MG63 (cell line): ENCODE data around the gene LPGAT1. TPM values are rescaled to one million over a fixed set of nuclear protein-coding genes. Genes with fewer than 3 reads are reported as not detected.
"Not testable (repeated sequence)": the region's sequence is repeated elsewhere in the genome, so short reads cannot be mapped to it uniquely, and the experiment has no call there.

Source experiments
- DNase-seq: peaks from one replicate; pipeline ENCODE4 v3.0.0-alpha.2; 2020
- H3K27me3 ChIP-seq: fragments of 250-450 bp; sonication (Bioruptor Pico); 2 replicates; pipeline ENCODE4 v1.5.1; 2020; ENCODE audit warnings: mild to moderate bottlenecking, moderate library complexity
- H3K36me3 ChIP-seq: fragments of 250-450 bp; sonication (Bioruptor Pico); 2 replicates; pipeline ENCODE4 v1.5.1; 2020; ENCODE audit warnings: mild to moderate bottlenecking, moderate library complexity
- H3K4me3 ChIP-seq: fragments of 250-450 bp; sonication (Bioruptor Pico); 2 replicates; pipeline ENCODE4 v1.5.1; 2020; ENCODE audit warnings: mild to moderate bottlenecking, moderate library complexity
- H3K9me3 ChIP-seq: fragments of 250-450 bp; sonication (Bioruptor Pico); 2 replicates; pipeline ENCODE4 v1.5.1; 2020; ENCODE audit warnings: mild to moderate bottlenecking, moderate library complexity
- total RNA-seq: library from RNA; depleted of rRNA; stranded (reverse); fragments of >200 nt; shearing (Covaris generic); gene quantifications from 2 replicates; pipeline ENCODE4 v1.2.3, GENCODE V29; 2014; ENCODE audit warnings: low replicate concordance; rRNA removed

The LPGAT1 gene
- total RNA-seq, result 17.9 and 27.2 TPM in 2 replicates

- H3K4me3 ChIP-seq, result peak within 1 kb of the TSS; percentile 61
- DNase-seq, result peak; percentile 85
- peaks cover 23% of the 10 kb centered on the region for H3K36me3 ChIP-seq
- H3K9me3 ChIP-seq, result no peaks in the 10 kb centered on the region
- no peaks in the 10 kb centered on the region for H3K27me3 ChIP-seq
Measured at GRCh38 chr1:211830328-211831142, at the start of gene LPGAT1. LPGAT1 (minus strand) TSS chr1:211830763; CDS start chr1:211829296, 1,467 bp downstream.

DNA sequence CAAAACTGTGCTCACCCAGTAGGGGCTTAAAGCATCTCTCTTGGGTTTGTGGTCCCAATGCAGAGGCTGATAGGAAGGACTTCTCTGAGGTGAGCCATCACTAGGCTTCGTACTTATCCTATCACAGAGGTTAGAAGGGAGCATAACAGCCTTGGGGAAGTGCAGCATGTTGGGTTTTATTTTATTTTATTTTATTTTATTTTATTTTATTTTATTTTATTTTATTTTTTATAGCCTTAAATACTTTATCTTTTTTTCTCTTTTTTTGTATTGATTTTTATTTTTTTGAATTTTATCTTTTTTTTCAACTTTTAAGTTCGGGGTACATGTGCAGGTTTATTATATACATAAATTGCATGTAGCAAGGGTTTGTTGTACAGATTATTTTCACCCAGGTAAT lies 48.9 kb upstream of the LPGAT1 start:
- Histone ChIP-seq H3K27me3 (no peaks in the 10 kb centered on the region; the same call in 1 of the 2 replicates), H3K36me3 (no peaks in the 10 kb centered on the region), H3K9me3 (peaks cover 9% of the 10 kb centered on the region; the same call in 1 of the 2 replicates), H3K4me3 (no peak overlapping the region)
- DNase-seq, result no peak

GRCh38 chr1:211876851-211877590 lies 46.5 kb upstream of the LPGAT1 start:
- DNase-seq, result peak; percentile 27
- no peaks in the 10 kb centered on the region for H3K36me3 ChIP-seq
- H3K9me3 ChIP-seq, result peaks cover 9% of the 10 kb centered on the region
- no peaks in the 10 kb centered on the region; the same call in 1 of the 2 replicates for H3K27me3 ChIP-seq
- H3K4me3 ChIP-seq, result no peak overlapping the region

DNA sequence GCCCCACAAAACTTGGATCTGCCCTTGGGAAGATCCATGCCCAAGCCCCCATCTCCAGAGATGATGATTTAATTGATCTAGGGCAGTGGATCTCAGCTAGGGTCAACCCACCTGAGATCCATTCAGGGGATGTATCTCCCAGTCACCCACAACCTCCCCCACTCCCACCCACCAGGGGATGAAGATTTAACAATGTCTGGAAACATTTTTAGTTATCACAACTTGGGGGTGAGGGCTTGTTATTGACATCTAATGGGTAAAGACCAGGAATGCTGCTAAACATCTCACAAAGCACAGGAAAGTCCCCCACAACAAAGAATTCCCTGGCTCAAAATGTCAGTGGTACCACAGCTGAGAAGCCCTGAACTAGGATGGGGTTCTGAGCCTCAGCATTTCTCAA lies 45.0 kb upstream of the LPGAT1 start:
- Histone ChIP-seq H3K4me3 (no peak overlapping the region), H3K9me3 (peaks cover under 1% of the 10 kb centered on the region), H3K36me3 (no peaks in the 10 kb centered on the region), H3K27me3 (no peaks in the 10 kb centered on the region)
- DNase-seq, result no peak

- Histone ChIP-seq H3K9me3 (no peaks in the 10 kb centered on the region; the same call in 1 of the 2 replicates), H3K36me3 (no peaks in the 10 kb centered on the region), H3K27me3 (no peaks in the 10 kb centered on the region), H3K4me3 (no peak overlapping the region)
- peak; percentile 41 for DNase-seq
Measured at GRCh38 chr1:211874521-211875347, 44.2 kb upstream of the LPGAT1 start.

DNA sequence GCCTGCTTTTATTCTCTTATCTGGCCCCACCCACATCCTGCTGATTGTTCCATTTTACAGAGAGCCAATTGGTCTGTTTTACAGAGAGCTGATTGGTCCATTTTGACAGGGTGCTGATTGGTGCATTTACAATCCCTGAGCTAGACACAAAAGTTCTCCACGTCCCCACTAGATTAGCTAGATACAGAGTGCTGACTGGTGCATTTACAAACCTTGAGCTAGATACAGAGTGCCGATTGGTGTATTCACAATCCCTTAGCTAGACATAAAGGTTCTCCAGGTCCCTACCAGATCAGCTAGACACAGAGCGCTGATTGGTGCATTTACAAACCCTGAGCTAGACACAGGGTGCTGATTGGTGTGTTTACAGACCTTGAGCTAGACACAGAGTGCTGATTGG lies 43.2 kb upstream of the LPGAT1 start:
- H3K4me3 ChIP-seq, H3K27me3 ChIP-seq, DNase-seq: not testable (repeated sequence)

DNA sequence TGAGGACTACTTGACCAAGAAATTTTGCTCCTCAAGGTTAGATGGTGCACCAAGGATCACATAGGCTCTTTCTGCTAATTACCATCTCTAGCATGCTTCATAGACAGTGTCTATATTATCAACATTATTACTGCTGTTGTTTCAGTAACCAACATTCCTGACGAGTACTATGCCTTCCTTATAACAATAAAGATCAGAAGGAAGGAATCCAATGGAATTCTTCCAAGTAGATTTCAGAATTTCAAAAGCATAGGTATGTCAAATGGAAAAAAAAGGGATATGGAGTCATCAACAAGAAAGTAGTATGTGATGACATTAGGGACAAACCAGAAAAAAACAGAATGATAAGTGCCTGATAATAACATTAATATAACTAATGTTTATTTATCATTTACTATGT lies 39.6 kb upstream of the LPGAT1 start:
- H3K27me3 ChIP-seq, result no peaks in the 10 kb centered on the region
- peaks cover 3% of the 10 kb centered on the region for H3K9me3 ChIP-seq
- DNase-seq, result no peak
- no peaks in the 10 kb centered on the region for H3K36me3 ChIP-seq
- no peak overlapping the region for H3K4me3 ChIP-seq

More for the DNA sequence above, 43.2 kb upstream of the LPGAT1 start:
- H3K9me3 ChIP-seq, H3K36me3 ChIP-seq: not testable (repeated sequence)

GRCh38 chr1:211865180-211865579 lies 34.6 kb upstream of the LPGAT1 start:
- no peak for DNase-seq
- H3K27me3 ChIP-seq, result no peaks in the 10 kb centered on the region
- H3K9me3 ChIP-seq, result peaks cover 3% of the 10 kb centered on the region
- no peak overlapping the region for H3K4me3 ChIP-seq
- H3K36me3 ChIP-seq, result no peaks in the 10 kb centered on the region

GRCh38 chr1:211859405-211859804 lies 28.8 kb upstream of the LPGAT1 start:
- Histone ChIP-seq H3K27me3 (no peaks in the 10 kb centered on the region), H3K4me3 (no peak overlapping the region), H3K9me3 (peaks cover 12% of the 10 kb centered on the region), H3K36me3 (no peaks in the 10 kb centered on the region)
- no peak for DNase-seq

GRCh38 chr1:211851174-211851573 lies 20.6 kb upstream of the LPGAT1 start:
- no peaks in the 10 kb centered on the region for H3K27me3 ChIP-seq
- H3K9me3 ChIP-seq, result peaks cover 4% of the 10 kb centered on the region; the same call in 1 of the 2 replicates
- no peaks in the 10 kb centered on the region for H3K36me3 ChIP-seq
- no peak overlapping the region for H3K4me3 ChIP-seq
- no peak for DNase-seq

DNA sequence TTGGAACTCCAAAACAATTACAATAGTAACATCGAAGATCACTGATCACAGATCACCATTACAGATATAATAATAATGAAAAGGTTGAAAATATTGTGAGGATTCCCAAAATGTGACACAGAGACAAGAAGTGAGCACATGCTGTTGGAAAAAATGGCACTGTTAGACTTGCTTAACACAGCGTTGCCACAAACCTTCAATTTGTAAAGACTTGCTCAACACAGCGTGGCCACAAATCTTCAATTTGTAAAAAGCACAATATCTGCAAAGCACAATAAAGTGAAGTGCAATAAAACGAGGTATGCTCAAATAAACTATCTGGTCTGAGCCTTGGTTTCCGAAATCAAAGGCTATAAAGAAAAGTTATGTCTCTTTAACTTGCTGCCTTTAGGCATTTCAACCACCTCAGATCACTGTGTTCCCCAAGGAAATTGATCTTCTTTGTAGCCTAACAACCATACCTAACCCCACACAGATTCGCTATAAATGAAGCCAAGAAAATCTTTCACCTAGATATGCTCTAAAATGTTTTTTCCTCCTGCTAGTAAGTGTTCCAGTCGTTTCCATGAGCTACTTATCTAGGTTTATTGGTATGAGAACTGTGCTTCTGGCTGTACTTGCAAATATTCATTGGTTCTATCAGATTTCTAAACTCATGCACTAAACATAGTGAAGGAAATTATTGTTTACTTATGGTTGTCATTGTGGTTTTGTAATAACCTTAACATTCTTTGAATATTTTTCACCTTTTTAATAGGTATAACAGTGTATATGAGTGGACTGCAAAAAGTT lies 13.1 kb upstream of the LPGAT1 start:
- no peak overlapping the region for H3K4me3 ChIP-seq
- no peaks in the 10 kb centered on the region for H3K9me3 ChIP-seq
- H3K36me3 ChIP-seq, result no peaks in the 10 kb centered on the region
- no peak for DNase-seq
- H3K27me3 ChIP-seq, result no peaks in the 10 kb centered on the region

DNA sequence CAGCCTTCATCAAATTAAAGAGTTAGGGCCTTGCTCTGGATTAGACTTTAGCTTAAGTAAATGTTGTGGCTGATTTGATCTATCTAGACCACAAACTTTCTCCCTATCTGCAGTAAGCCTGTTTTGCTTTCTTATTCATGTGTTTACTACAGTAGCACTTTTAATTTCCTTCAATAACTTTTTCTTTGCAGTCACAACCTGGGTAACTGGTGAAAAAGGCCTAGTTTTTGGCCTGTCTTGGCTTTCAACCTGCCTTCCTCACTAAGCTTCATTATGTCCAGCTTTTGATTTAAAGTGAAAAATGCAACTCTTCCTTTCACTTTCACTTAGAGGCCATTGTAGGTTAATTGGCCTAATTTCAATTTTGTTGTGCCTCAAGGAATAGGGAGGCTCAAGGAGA lies 12.5 kb upstream of the LPGAT1 start:
- Histone ChIP-seq H3K4me3 (no peak overlapping the region), H3K27me3 (no peaks in the 10 kb centered on the region), H3K9me3 (no peaks in the 10 kb centered on the region), H3K36me3 (no peaks in the 10 kb centered on the region)
- no peak for DNase-seq

DNA sequence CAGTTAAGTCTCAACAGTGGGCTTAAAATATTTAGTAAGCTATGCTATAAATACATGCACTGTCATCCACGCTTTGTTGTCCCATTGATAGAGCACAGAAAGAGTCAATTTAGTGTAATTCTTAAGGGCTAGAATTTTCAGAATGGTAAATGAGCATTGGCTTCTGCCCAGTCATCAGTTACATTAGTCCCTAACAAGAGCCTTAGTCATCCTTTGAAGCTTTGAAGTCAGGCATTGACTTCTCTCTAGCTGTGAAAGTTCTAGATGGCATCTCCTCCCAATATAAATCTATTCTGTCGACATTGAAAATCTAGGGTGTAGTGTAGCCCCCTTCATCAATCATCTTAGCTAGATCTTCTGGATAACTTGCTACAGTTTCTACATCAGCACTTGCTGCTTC lies 12.0 kb upstream of the LPGAT1 start:
- no peak overlapping the region for H3K4me3 ChIP-seq
- no peaks in the 10 kb centered on the region for H3K27me3 ChIP-seq
- DNase-seq, result no peak
- no peaks in the 10 kb centered on the region for H3K9me3 ChIP-seq
- H3K36me3 ChIP-seq, result no peaks in the 10 kb centered on the region

GRCh38 chr1:211839106-211839505 lies 8.5 kb upstream of the LPGAT1 start:
- Histone ChIP-seq H3K36me3 (no peaks in the 10 kb centered on the region), H3K27me3 (no peaks in the 10 kb centered on the region), H3K4me3 (no peak overlapping the region), H3K9me3 (no peaks in the 10 kb centered on the region)
- no peak for DNase-seq

DNA sequence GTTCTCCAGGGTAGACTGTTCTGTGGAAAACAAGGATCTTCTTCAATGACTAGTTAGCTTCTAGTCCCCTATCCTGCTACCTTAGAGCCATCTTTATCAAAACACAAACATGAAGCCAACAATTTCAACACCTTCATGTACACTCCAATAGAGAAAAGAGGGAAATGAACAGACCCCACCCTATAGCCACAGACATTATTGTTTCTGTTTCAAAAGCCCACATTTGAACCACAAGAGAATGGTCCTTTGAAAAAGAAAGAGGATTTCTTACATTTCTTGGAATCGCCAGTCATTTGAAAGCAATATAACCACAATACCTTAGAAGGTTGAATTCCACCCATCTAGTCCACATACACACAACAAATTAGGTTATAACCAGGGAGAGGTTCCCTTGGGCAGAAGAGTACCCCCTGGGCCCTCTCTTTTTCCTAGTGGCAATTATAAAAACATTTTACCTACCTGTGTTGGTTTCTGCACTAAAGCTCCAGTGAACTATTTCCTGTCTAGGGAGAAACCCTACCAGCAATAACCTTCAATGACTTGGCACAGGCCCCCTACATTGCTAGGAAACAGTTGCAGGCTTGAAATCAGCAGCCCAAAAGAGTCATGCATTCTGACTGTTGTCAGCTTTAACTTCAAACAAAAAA lies 2.7 kb upstream of the LPGAT1 start:
- H3K9me3 ChIP-seq, result no peaks in the 10 kb centered on the region
- H3K27me3 ChIP-seq, result no peaks in the 10 kb centered on the region
- H3K4me3 ChIP-seq, result no peak overlapping the region
- peaks cover 12% of the 10 kb centered on the region for H3K36me3 ChIP-seq
- DNase-seq, result no peak

DNA sequence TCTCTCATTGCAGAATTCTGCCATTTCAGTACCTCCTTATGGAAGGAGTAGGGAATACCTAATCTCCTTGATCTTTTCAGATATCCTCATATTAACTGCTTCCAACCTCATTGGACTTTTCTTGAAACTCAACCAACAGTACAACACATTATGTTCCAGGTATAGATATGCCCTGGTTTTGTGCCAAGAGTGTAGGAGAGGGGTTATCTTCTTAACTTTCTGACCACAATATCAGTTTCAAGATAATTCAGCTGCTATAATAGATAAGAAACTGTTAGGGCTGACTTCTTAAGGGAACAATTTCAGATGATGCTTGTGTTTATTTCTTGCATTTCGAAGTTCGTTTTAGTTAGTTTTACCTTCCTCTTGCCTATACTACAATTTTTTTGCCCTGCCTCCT lies 2.1 kb upstream of the LPGAT1 start:
- no peak overlapping the region for H3K4me3 ChIP-seq
- H3K27me3 ChIP-seq, result no peaks in the 10 kb centered on the region
- no peak for DNase-seq
- no peaks in the 10 kb centered on the region for H3K9me3 ChIP-seq
- peaks cover 17% of the 10 kb centered on the region for H3K36me3 ChIP-seq
